PFSK-1 (cell line): ENCODE results near the gene UVRAG.

Experiments
- POLR2AphosphoS5 ChIP-seq: IDR thresholded peaks from 2 replicates; pipeline ENCODE4 v1.6.1; 2012; ENCODE audit warnings: low read depth, mild to moderate bottlenecking, control low read depth, low read length, moderate library complexity
- SIN3A ChIP-seq: IDR thresholded peaks from 2 replicates; pipeline ENCODE4 v1.6.1; 2012; ENCODE audit warnings: mild to moderate bottlenecking, low read length, moderate library complexity, borderline replicate concordance; ENCODE audit not compliant: insufficient read depth

GRCh38 chr11:75813622-75814039 is 1.4 kb upstream of the UVRAG start:
- no peak for TF ChIP-seq POLR2AphosphoS5
- TF ChIP-seq SIN3A, result 0 out of 2 replicates have a peak, but pooled peaks have one; percentile 35
